ENCODE results near the gene ZSCAN16.

The ZSCAN16 gene

GRCh38 chr6:28134015-28134414 is 9.6 kb downstream of the ZSCAN16 start:
- no peak for DNase-seq (ENCODE audit: low read depth in 2 of 2)

DNA sequence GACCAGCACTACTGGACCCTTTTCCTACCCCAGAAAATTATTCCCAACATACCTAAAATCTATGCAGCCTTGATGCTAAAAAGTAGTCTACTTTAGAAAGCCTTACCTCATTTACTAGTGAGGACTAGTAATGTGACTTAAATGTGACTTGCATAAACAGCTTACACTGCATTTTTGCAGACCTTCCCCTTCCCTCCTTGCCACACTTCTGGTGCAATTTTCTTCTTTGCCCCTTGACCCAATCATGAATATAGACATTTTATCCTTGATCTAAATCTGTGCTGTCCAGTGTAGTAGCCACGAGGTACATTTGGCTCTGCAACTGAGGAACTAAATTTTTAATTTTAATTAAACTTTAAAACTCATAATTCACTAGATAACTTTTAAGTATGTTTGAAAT is 10.3 kb downstream of the ZSCAN16 start:
- no peak for DNase-seq (ENCODE audit: low read depth in 2 of 2)

DNA sequence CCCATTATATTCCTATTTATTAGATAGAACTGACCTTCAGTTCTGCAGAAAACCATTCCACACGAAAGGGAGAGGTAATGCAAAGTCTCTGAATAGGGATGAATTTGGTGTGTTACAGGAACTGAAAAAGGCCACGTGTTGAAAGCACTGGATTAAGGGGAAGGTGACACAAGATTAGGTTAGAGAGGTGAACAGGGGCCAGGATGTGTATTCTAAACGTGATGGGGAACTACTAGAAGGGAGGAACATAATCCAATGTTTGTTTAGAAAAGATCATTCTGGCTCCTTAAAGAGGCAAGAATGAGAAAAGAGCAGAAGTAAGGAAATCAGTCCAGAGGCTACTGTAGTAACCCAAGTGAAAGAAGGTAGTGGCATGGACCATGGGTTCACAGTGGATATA is 11.0 kb downstream of the ZSCAN16 start:
- no peak for DNase-seq (ENCODE audit: low read depth in 2 of 2)

GRCh38 chr6:28136585-28137504 is 12.4 kb downstream of the ZSCAN16 start:
- DNase-seq (ENCODE audit: low read depth in 2 of 2), result peak in 1 of 2 donors; percentile 58

DNA sequence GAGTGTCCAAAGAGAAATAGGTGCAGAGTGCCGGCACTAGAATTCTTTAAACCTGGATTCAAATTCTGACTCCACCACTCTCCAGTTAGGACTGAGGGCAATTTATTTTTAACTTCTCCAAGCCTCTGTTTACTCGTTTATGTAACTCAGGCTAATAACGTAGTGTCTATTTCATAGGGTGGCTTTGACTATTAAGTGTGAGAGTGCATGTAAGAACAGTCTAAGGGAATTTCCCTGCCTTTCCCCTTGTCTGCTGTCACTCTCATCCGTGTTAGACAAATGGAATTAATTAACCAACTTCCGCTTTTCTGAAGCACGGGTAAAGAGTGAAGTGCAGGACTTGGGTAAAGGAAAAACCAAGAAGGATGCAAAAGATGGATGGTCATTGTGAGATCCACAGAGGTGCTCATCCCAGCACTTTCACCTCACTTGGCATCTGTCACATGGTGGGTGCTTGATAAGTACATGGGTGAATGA is 13.1 kb downstream of the ZSCAN16 start:
- DNase-seq (ENCODE audit: low read depth in 2 of 2), result no peak

- no peak for DNase-seq (ENCODE audit: low read depth in 2 of 2)
These were observed 15.6 kb downstream of the ZSCAN16 start for GRCh38 chr6:28139860-28140543.

- DNase-seq (ENCODE audit: low read depth in 2 of 2), result no peak
These were observed 16.2 kb downstream of the ZSCAN16 start for GRCh38 chr6:28140616-28141015.

DNA sequence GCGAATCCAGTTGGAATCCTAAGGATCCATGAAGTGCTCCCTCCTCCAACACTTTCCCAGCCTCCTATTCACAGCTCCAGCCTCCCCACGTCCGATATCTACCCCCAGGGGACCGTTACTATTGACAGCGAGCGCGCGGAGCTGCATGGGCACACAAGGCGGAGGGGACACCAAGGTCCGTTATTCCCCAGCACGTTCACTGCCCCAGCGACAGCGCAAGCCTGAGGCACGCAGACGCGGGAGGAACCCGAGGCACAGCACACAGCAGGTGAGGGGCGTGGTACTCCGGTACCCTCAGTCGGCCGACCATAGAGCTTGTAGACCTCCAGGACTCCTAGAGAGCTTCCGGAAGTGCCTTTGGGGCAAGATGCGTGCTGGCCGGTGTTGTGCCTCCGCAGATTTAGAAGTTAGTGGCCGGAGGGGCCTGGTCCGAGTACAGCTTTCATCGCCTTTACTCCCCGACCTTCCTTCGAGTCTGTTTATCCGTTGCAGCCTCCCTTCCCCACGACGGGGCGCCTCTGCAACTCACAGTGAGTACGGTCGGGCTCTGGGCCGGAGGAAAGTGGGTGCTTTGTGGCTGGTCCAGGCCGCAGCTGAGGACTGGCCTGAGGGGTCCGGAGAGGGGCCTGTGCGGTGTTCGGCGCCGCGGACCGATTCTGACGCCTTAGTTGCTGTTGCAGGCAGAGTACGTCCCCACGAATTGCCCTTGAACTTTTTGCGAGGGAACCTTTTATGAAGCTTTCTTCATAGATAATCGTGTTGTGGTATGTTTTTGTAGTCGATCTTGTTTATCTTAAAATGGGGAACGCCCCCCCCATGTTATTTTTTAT is 17.3 kb downstream of the ZSCAN16 start, which contains the start of gene ZKSCAN8:
Gene ZKSCAN8 (plus strand): TSS at position 384 of the 830 bp plus-strand sequence. CDS start 6,525 bp downstream, outside the sequence.
- DNase-seq (ENCODE audit: low read depth in 2 of 2), result peak in 1 of 2 donors; percentile 41

DNA sequence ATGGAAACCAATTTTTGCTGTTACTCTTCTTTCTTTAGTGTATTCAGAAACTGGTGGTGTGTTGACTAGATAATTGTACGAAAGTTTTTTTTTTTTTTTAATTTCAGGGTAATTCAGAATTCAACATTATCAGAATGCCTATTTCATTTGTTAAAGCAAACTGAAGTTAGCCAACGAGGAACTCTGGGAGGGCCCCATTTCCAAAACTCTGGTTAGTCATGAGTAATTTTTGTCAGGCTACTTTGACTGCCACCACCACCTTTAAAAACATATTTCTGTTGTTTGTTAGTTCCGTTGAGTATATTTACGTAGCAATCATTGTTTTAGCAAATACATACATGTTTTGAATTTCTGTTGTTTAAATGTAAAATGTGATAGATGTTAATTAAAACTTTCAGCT is 18.0 kb downstream of the ZSCAN16 start:
- DNase-seq (ENCODE audit: low read depth in 2 of 2), result no peak

- no peak for DNase-seq (ENCODE audit: low read depth in 2 of 2)
These were observed 20.8 kb downstream of the ZSCAN16 start for GRCh38 chr6:28145231-28145630.

GRCh38 chr6:28152531-28152930 is 28.1 kb downstream of the ZSCAN16 start:
- DNase-seq (ENCODE audit: low read depth in 2 of 2), result no peak

DNA sequence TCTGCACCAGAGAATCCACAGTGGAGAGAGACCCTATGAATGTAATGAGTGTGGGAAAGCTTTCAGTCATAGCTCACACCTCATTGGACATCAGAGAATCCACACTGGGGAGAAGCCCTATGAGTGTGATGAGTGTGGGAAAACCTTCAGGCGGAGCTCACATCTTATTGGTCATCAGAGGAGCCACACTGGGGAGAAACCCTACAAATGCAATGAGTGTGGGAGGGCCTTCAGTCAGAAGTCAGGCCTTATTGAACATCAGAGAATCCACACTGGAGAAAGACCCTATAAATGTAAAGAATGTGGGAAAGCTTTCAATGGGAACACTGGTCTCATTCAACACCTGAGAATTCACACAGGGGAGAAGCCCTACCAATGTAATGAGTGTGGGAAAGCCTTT is 29.1 kb downstream of the ZSCAN16 start:
- DNase-seq (ENCODE audit: low read depth in 2 of 2), result no peak

- DNase-seq (ENCODE audit: low read depth in 2 of 2), result no peak
These were observed 29.9 kb downstream of the ZSCAN16 start for GRCh38 chr6:28154357-28154756.

DNA sequence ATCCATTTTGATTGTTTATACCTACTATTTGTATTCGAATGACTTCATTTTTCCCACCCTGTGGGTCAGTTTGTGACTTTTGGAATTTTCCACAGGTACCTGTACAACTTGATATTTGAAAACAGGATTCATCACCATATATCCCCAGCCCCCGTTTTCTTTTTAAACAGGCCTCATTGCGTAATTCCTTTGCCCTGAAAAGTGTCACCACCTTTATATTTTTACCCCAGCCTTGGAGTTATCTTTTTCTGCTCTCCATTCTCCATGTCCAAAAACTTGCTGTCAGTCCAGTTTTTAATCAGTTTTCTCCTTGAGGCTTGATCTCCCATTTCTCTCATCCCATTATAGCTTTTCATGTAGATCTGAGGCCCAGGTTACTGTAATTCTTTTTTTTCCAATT is 33.9 kb downstream of the ZSCAN16 start:
- no peak for DNase-seq (ENCODE audit: low read depth in 2 of 2)

DNA sequence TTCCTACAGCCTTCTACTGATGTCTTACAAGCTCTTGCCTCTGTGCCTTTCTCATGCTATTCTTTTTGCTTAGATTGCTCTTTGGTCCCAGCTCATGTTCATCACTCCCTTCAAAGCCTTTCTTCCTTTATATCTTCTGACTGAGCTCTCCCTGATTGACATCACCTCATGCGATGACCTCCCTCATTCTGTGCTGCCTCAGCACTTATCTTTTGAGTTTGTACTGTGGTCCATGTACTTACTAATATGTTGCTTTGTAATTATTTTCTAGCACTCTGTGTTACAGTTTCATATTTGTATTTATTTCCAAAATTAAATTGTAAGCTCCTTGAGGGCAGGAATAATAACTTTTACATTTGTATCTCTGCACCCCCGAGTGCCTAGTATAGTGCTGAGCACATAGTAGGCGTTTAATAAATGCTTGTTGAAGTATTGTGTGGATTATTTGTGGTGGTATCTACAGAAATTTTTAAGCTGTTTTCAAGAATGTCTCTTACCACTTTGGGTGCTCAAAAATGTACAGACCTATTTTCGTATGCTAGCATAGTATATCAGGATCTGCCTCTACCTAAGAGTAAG is 34.7 kb downstream of the ZSCAN16 start:
- no peak for DNase-seq (ENCODE audit: low read depth in 2 of 2)

- no peak for DNase-seq (ENCODE audit: low read depth in 2 of 2)
These were observed 35.8 kb downstream of the ZSCAN16 start for GRCh38 chr6:28160233-28160632.

DNA sequence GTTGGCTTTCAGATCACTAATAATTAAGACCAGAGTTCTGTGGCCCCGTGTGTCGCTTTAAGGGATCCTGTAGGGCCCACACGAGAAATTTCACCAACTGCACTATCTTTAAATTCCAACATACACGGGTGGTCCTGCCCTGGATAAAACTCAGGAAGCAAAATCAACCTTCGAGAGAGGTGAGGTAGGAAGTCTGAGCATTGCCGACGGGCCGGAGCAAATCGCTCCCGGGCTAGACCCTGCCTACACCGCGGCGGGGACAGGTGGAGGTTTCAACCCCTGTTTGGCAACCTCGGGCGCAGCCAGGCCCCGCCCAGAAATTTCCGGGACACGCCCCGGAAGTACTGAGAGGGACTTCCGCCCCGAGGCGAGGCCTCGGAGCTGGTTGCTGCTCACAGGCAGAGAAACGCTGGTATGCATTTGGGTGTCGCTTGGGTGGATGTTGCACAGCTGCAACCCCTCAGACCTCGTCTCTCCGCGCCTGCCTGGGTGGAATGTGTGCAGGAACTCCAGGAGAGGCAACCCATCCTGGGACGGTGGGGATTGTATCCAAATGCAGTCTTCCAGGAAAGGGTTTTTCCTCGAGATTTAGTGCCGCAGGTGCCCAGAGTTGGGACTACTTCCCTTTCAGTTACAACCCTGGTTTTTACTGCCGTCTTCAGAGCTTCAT is 37.1 kb downstream of the ZSCAN16 start:
- peak; percentile 31 to 87 for DNase-seq (ENCODE audit: low read depth in 2 of 2)

GRCh38 chr6:28165563-28165962 is 41.2 kb downstream of the ZSCAN16 start:
- DNase-seq (ENCODE audit: low read depth in 2 of 2), result no peak

- no peak for DNase-seq (ENCODE audit: low read depth in 2 of 2)
These were observed 42.7 kb downstream of the ZSCAN16 start for GRCh38 chr6:28167068-28167467.

- DNase-seq (ENCODE audit: low read depth in 2 of 2), result no peak
These were observed 43.5 kb downstream of the ZSCAN16 start for GRCh38 chr6:28167926-28168325.

DNA sequence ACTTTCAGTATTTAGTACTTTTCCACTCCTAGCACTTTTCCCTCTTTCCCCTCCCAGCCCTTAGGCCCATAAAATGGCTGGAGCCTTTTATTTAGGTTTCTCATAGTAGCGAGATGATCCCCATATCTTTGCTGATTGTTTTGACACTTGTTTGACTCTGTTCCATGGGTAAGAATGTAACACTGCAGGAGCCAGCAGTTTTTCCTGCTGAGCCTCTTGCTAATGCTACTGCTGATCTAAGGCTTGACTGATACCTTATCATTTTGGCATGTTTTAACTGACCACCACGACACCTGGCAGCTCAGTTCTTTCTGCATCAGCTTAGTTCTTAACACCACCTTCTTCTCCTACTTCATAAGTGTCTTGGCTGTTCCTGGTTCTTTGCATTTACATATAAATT is 46.9 kb downstream of the ZSCAN16 start:
- DNase-seq (ENCODE audit: low read depth in 2 of 2), result no peak

Data from stimulated activated CD4-positive, alpha-beta T cell treated with anti-CD3 and anti-CD28 coated beads, Interleukin-1b, Interleukin-23, amount 100 ng/mL, for 1 hour (primary cell).